ENCODE results near the gene CD84. TPM values are rescaled to one million over a fixed set of nuclear protein-coding genes. Genes with fewer than 3 reads are reported as not detected.

Gene CD84
- total and polyA plus RNA-seq, 2 donors (not counting 1 experiment from before 2014, with no cell fraction given), result 19.8 to 63.9 TPM

GRCh38 chr1:160537714-160538665, 41.3 kb downstream of the CD84 start:
- H3K9ac ChIP-seq (ENCODE audit: low read length), result no peak overlapping the region
- intact Hi-C loops (cut with micrococcal nuclease), result no loop called here

More at GRCh38 chr1:160537714-160538665, 41.3 kb downstream of the CD84 start:
- no peaks in the 10 kb centered on the region for H3K27me3 Mint-ChIP-seq
- DNase-seq, result no peak
- no peak overlapping the region for H3K4me3 ChIP-seq (ENCODE audit: control extremely low read depth in 1 of 5, extremely low read depth in 1 of 5, insufficient read depth in 1 of 5, low read depth in 2 of 5, low read length in 4 of 5)
- TF ChIP-seq CTCF (IDR thresholded peaks at IDR 0.05), result no peak
- TF ChIP-seq EZH2 (IDR thresholded peaks at IDR 0.05; ENCODE audit: borderline replicate concordance, insufficient read depth, low read depth, low read length, poor library complexity, severe bottlenecking), result no peak
- ChIA-PET CTCF (interaction anchor here (1.6 to 3.1 kb wide), 2 partner anchors 11 to 16 kb away, joined by 8 to 20 read pairs; partner anchors contain the start of gene SLAMF6), POLR2A (no interaction called here)
- ATAC-seq (ENCODE audit: low read depth), result no peak
- H3K4me2 ChIP-seq (replicated peaks; ENCODE audit: low read depth, low read length, poor library complexity, severe bottlenecking), result no peak overlapping the region
- peaks cover 6% of the 10 kb centered on the region for H3K9me3 Mint-ChIP-seq (ENCODE audit: insufficient read depth)
- no peak overlapping the region for H3K27ac Mint-ChIP-seq
- H3K4me1 Mint-ChIP-seq, result peaks cover 34% of the 10 kb centered on the region
- H3K9me3 ChIP-seq (ENCODE audit: control extremely low read depth in 1 of 3, control insufficient read depth in 2 of 3, insufficient read depth in 1 of 3, low read length in 2 of 3), result peaks cover 3 to 28% (median 7%) of the 10 kb centered on the region in 3 donors
- no peaks in the 10 kb centered on the region for H3K27me3 ChIP-seq (replicated peaks in 1 of 4; ENCODE audit: control extremely low read depth in 1 of 4, control insufficient read depth in 3 of 4, insufficient read depth in 4 of 4, low read length in 3 of 4)
- no peaks in the 10 kb centered on the region for H4K20me1 ChIP-seq (ENCODE audit: control insufficient read depth, insufficient read depth, low read length, poor library complexity, severe bottlenecking)
- H3K4me1 ChIP-seq (ENCODE audit: control insufficient read depth in 2 of 2, insufficient read depth in 2 of 2, low read length in 2 of 2), result peaks cover 36 to 37% of the 10 kb centered on the region in 2 donors
- H3K27ac ChIP-seq (ENCODE audit: low read length in 2 of 2), result no peak overlapping the region
- no peaks in the 10 kb centered on the region for H3K36me3 ChIP-seq (replicated peaks in 1 of 2; ENCODE audit: control extremely low read depth in 1 of 2, control insufficient read depth in 1 of 2, extremely low read depth in 1 of 2, insufficient read depth in 2 of 2, low read length in 1 of 2)
- 100% methylated on average over 1 of the region's 8 CpGs for WGBS (ENCODE audit: insufficient coverage)
- peaks cover 35% of the 10 kb centered on the region for H3K79me2 ChIP-seq (ENCODE audit: control insufficient read depth, insufficient read depth, low read length)
- H3K4me3 Mint-ChIP-seq, result no peak overlapping the region
- no peak overlapping the region for H2AFZ ChIP-seq (ENCODE audit: insufficient read depth, low read depth, low read length, poor library complexity, severe bottlenecking)
